T-helper 9 cell (primary cell): ENCODE results near the gene EIF3F.

ENCODE experiments used
- DNase-seq: peaks from one replicate; pipeline ENCODE4 v3.0.0-alpha.2; 2020

The EIF3F gene

DNA sequence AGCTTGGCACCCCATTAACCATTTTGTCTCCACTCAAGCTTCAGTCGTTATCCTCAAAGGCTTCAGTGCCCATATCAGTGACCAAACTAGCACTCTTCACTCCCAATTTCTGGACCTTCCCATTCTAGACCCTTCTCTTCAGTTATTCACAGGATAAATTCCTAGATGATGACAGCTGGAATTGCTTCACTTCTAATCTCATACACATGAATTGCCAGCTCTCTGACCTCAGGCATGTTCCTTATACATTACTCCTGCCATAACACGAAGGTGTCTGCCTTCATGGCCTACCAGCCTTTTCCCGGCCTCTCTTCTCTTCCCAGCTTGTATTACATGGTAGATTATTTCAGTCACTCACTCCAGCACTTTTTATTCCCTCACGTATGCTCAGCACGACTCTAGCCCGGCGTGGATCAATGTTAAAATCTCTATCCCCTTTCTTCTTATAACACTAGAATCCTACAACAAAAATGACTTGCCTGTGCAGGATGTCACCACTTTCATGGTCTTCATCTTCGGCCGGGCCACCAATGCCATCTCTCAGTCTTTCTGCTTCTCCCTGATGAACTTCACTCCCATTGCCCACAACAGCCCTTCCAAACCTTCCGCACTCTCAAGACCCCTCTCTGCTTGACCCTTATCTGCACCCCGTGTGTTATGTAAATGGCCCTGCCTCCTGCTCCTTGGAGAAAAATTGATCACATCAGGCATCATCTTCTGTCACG lies 36.9 kb downstream of the EIF3F start:
- DNase-seq, result no peak

DNA sequence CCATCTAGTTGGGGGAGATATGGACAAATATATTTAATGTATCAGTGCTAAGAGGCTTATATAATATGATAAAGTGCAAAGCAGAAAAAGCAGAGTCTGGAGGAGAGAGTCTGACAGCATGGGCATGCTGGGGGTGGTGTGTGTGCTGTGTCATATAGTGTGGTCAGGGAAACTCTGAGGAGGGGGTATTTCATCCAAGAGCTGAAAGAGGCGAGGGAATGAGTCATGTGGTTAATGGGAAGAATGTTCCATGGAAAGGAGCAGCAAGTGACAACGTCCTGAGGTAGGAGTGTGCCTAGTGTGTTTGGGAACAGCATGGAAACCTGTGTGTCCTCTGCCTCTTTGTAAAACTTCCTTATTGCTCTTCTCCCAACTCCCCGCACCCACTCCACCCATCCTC lies 38.0 kb downstream of the EIF3F start:
- no peak for DNase-seq

DNA sequence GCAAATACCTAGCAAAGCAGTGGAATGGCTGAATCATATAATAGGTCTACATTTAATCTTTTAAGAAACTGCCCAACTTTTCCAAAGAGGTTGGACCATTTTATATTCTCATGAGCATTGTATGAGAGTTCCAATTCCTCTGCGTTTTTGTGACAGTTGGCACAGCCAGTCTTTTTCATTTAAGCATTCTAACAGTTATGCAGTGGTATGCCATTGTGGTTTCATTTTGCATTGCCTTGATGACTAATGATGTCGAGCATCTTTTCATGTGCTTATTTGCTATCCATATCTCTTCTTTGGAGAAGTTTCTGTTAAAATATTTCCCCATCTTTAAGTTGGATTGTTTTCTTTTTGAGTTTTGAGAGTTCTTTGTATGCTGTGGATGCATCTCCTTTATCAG lies 38.7 kb downstream of the EIF3F start:
- no peak for DNase-seq

DNA sequence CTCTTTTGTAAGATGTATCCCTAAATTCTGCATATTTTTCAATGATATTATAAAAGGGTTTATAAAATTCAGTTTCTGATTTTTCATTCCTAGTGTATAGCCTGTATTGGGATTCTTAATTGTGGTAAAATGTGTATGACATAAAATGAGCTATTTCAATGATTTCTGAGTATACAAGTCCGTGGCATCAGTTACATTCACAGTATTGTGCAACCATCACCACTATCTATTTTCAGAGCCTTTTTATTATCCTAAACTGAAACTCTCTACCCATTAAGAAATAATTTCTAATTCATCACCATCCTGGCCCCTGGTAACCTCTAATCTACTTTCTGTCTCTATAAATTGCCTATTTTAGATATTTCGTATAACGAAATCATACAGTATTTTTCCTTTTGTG lies 39.8 kb downstream of the EIF3F start:
- no peak for DNase-seq

DNA sequence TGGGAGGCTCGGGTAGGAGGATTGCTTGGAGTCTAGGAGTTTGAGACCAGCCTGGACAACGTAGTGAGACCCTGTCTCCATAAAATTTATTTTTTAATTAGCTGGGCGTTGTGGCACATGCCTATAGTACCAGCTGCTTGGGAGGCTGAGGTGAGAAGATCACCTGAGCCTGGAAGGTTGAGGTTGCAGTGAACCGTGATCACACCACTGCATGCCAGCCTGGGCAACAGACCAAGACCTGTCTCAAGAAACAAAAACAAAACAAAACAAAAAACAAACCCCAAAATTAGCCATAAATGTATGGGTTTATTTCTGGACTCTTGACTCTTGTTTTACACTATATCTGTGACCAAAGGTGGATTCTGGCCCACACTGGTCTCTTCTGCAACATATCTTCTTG lies 41.6 kb downstream of the EIF3F start:
- no peak for DNase-seq

DNA sequence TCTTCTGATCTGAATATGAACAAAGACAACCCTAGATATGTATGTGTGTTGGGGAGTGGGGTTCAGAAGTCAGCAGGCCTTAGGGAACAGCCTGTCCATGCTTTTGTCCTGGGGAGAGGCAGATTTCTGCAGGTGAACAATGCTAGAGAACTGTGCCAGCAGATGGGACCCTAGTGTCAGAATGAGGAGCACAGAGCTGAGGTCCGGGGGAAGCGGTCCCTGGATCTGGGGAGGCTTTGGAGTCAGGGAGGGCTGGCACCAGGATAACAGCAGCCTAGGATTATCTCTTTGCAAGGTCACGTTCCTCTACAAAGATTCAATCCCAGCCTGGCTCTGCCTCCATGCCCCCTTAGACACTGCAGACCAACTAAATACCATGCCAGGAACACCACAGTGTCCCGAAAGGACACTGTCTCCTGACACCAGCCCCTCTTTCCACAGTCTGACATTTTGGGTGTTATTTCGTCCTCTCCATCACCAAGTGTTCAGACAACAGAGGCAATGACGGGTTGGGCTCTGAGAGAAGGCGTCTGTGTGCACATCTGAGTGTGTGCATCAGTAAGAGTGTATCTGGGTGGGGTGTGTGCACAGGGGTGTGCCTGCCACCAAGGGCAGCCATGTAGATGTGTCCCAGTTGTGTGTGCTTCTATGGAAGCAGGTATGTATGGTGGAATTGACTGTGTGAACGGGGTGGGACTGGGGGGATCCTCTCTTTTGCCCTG lies 43.5 kb downstream of the EIF3F start:
- DNase-seq, result no peak

DNA sequence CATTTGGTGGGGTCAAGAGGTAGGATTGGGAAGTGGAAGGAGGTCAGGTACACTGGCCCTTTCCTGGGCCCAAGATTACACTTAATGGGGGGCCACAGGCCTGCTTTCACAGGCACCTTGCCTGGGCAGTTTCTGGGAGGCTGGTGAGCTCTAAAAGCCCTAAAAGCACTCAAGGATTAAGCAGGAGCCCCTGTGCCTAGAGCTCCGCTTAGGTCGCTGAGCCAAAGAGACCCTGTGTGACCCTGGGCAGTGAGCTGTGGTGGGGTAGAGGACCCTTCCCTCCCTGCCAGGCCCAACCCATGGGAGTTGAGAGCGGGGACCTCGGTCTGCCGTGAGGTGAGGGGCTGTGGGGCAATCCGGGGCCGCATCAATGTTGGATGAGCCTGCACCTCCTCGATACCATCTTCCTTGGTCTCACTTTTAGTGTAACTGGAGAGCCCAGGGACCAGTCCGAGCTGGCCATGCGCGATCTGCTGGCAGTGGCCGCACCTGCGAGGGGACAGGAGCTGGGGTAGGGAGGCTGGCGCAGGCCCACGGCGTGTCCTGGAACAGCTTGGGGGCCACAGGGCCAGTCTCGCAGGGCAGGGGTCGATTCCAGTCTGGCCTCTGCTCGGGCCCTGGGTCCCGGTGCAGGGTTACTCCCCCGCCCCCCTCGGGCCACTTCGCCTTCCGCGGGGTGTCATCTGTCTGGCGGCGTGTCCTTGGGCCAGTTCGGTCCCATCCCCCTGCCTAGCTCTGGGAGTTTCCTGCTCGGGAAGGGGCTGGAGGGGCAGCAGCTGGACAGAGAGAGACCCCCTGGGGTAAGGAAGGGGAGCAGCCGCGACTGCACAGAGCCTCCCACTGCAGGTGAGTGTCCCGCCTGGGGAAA lies 44.3 kb downstream of the EIF3F start:
- DNase-seq, result no peak

DNA sequence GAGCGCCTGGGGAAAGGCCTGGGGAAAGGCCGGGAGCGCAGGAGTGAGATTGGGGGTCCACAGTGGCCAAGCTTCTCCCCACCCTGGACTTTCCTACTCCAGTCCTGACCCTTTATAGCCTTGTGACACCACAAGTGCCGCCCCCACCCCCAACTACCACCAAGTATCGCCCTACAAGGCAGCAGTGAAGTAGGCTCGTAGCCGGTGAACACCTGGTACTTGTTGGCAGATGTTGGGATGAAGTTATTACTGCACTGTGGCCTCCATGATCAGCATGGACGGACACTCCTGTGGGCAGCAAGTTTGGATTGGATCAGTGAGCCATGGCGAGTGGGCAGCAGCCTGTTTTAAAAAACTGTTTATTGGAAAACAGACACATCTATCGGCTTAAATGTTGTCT lies 45.0 kb downstream of the EIF3F start:
- DNase-seq, result no peak

DNA sequence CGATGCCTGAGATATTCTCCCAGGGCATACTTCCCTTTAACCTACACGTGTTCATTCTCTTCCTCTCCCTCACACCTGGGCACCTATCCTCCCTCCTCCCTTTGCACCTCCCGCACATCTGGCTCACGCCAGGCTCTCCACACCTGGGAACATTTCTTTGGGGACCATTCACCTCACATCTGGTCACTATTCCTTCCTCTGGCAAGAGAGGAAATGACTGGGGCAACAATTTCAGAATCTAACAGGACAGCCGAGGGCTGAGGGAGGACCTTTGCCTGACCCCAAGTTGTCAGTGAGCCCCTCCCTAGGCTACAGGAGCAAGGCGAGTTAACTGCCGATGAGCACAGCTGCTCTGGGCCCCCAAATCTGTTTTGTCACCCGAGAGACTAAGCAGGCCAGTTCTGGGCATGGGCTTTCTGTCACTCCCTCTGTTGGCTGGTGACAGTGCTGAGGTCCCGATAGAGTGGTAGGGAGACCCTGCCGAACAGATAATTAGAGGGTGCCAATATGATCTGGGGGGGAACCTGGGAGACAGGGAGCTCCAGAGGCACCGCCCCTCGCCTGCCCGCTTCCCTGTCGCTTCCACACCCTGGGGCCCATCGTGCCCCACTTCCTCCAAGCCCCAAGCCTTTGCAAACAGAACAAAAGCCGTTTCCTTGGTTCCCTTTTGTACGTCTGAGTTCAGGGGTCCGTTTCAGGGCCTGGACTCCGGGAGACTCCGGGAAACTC lies 45.6 kb downstream of the EIF3F start:
- no peak for DNase-seq

DNA sequence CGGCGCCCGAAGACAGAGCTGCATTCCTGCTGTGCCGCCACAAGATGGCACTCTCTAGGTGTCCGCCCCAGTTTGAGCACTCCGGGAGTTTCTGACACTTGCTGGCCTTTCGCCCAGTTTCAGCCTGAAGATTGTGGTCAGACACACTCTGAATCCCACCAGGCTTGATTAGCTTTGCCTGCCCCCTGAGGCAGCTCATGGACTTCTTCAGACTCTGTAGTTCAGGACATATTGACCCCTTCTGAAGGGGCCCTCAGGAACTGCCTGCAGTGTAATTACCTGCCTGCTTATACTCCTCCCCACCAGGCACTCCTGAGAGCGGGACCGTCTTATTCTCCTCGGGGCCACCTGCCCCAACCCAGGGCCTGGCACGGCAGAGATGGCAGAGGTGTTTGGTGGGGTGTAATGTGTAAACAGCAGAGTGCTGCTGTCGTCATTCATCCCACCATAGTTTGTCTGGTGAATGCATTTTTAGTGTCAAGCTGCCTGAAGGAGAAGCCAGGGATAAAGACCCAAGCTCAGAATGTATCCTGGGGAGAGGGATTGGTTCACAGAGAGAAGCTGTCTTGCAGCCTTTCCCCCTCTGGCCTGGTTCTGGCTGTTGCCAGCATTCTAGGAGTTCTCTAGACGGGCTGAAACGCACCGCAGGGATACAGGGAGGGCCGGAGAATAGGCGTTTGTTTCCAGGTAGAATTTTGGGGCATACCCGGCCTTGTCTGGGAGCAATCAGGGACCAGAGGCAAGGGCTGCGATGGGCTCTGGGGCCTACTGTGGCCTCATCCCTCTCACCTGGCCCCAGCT lies 46.4 kb downstream of the EIF3F start:
- DNase-seq, result peak; percentile 37

DNA sequence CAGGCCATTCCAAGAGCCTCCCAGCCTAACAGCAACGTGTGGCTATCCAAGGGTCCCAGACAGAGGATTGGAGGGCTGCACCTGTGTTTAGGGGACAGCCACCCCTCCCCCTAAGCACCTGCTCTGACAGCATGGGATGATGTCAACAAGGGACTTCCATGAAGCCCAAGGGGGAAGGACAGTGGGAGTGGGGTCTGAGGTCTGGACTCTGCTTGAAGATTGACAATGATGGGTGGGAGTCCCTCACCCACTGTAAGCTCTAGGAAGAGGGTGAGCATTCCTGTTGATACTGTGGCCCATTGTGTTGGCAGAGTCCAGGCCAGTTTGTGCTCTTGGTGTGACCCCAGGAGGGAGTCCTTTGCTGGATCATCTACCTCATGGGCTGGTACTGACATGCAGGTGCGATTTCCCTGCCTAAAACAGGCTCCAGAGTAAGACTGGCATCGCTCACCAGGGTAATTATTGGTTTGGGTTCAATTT lies 47.0 kb downstream of the EIF3F start:
- no peak for DNase-seq

DNA sequence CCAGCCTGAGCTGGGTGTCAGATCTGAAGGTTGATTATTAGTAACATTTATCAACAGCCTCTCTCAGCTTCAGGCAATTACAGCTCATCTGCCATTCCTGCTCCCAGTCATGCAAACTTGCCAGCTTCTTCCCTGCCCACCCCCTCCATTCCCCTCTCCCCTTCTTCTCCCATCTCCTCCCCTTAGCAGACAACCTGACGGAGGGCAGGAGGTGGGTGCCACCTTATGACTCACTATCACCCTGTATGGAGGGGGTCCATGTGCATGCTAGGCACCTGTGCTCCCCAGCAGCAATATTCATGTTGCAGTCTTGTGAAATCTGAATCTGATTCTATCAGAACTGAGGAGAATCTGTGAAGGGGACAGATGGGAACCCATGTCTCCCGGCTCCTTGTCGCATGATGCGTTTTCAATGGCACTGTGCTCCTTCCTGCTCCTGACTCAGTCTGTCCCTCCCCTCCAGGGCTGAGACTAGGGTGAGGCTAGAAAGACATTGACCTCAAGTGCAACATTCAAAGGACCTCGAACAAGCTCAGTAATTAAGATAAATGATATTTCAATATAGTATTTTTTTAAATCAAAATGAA lies 47.6 kb downstream of the EIF3F start:
- no peak for DNase-seq

DNA sequence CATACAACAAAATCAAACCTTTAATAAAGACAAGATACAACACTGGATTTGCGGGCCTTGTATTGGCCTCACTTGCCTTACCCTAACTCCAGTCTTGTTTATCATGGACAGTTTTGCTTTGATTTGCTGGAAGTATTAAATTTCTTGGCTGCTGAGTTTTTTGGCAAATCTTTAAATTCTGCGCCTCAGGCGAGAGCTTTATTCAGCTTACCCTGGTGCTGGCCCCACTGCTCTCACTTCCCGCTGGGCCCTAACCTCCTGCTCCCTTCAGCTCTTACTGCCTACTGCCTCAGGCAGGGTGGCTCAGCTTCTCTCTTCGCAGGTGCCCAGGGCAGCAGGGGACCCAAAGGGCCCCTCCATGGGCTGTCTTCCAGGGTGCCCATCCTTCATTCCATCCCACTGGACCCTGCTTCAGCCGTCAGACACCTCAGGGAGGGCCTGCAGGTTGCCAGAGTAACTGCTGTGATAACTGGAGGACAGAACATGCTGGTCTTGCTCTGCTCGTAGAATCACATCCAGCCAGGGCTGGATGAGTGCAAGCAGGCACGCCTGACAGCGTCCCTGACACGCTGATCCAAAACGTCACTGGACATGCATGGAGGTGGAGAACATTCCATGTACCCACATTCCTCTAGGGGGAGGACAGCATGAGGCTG lies 48.2 kb downstream of the EIF3F start:
- no peak for DNase-seq

DNA sequence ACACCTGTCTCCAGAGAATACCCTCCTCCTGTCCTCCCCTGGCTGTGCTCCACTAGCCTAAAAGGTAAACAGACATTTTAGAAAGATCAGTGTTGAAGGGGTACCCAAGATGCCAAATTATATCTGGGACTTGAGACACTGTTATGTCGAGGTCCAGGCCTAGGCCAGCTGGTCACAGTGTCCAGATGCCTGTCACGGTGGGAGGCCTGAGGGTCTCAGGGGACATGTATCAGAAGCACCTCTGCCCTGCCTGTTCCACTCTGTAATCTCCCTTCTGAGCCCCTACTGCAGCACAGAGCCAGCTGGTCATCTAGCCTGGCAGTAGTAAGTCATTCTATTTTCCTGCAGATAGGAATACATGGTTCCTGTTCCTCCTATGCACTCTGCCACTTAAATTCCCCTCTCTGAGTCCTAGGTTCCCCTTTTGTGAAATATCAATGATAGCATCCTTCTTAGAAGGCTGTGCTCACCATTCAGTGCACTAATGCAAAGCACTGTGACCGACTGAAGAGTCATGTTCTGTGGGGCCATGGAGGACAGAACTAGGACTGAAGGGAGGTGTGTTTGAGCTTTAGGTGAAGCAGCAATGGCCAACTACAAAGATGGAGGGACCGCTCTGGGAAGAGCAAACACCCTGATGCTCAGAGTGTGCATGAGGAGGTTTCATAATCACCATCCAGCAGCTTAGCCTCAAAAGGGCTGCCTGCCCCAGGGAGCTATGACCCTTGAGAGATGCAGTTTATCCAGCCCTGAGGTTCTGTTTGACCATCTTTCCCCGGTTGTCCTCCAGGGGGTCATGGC lies 49.1 kb downstream of the EIF3F start:
- no peak for DNase-seq

DNA sequence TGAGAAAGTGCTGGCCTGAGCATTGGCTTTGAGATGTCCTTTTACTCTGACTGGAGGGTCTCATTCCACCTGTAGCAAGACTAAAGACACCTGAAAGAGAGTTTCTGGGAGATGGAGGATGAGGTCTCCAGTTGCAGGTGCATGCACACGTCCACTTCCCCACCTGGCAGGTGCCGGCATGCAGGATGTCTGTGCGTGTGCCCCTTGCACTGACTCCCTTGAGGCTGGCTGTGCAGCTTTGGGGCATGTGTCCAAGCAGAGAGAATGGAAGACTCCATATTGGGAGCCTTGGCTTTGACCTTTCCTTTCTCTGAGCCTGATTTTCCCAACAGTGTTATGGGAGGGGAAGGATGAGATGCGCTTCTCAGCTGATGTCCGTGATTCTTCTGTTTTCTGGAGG lies 49.8 kb downstream of the EIF3F start:
- DNase-seq, result no peak

DNA sequence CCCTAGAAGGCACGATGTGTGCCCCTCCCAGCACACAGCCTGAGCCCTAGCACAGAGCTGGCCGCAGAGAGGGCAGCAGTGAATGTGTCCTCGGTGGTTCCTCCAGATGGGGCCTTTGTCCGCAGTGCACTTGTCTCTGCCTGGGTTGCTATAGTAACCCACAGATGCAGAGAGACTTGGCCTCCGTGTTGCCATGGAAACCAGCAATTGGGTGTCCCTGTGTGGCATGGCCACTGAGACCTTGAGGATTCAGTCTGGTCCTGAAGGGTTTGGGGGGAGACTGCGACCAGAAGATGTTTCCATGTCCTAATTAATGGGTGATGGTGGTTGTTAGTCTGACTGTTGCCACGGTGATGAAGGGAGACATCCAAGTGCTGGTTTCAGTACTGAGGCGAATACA lies 51.3 kb downstream of the EIF3F start:
- DNase-seq, result no peak

DNA sequence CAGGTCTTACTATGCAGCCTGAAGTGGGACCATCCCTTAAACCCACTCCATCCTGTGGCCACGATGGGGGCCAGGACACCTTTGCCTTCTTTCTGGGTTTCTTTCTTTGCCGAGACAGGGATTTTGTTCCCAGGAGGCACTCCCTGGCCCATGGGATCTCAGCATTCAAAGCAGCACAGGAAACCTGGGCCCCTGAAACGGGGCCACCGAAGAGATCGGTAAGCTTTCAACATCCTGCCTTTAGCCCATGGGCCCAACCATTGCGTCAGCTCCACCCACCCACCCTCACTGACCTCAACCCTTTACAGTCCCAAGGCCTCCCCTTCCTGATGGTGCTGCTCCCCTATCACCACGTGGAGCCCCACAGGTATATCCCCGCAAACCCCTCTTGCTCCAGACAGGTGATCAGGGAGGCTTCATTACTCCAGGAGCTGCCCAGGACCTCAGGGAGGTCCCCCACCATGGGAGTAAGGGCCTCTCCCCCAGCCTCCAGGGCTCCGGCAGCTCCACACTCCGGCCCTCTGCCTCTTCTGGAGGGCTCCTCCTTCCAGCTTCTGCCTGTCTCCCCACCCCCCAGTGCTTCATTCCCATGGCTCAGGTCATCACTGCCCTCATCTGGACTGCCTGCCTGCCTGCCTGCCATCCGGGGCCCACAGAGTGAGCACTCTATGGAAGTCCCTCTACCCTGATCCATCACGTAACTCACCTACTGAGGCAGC lies 51.8 kb downstream of the EIF3F start:
- no peak for DNase-seq

DNA sequence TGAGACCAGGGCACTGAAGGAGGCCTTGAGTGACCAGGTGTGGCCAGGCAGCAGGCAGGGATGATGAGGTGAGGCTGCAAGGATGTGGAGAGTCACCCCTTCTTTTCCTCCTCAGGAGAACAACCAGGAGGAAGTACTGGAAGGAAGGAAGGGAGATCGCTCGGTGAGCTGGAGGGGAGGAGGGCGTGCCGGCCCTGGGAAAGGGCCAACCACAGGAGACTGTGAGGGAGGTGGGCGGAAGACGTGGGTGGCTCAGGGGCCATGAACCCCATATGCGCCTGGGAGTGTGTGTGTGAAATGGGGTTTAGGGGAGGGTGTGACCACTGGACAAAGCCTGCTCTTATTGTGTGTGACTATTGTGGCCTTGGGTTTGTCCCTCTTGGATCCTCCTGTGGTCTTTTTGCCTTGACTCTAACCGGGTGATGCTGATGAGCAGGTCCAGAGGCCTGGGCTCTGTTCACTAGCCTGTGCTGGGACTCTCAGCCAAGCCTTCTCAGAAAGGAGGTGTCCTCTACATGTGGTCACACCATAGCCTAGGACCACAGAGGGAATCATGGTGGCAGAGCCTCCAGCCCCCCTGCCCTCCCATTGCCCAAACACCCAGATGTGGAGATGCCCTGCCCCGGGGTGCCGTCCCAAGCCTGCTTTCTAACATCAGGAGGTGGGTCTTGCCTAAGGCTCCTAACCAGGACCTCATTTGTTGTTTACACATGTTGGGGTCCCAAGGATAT lies 52.6 kb downstream of the EIF3F start:
- no peak for DNase-seq
